NCI-H774 (cell line): ENCODE measurements around the gene A3GALT2.
"Not testable (repeated sequence)": the region's sequence is repeated elsewhere in the genome, so short reads cannot be mapped to it uniquely, and the experiment has no call there.

Source experiments
- DNase-seq: peaks from one replicate; lab custom pipeline; 2025; lab: John Stamatoyannopoulos, UW

A3GALT2 gene

GRCh38 chr1:33292726-33293340, 28.1 kb downstream of the A3GALT2 start:
- no peak for DNase-seq

- DNase-seq: not testable (repeated sequence)
Measured at GRCh38 chr1:33290615-33291014, 30.3 kb downstream of the A3GALT2 start.

- DNase-seq: no peak
Measured at GRCh38 chr1:33289858-33290154, 31.1 kb downstream of the A3GALT2 start.

DNA sequence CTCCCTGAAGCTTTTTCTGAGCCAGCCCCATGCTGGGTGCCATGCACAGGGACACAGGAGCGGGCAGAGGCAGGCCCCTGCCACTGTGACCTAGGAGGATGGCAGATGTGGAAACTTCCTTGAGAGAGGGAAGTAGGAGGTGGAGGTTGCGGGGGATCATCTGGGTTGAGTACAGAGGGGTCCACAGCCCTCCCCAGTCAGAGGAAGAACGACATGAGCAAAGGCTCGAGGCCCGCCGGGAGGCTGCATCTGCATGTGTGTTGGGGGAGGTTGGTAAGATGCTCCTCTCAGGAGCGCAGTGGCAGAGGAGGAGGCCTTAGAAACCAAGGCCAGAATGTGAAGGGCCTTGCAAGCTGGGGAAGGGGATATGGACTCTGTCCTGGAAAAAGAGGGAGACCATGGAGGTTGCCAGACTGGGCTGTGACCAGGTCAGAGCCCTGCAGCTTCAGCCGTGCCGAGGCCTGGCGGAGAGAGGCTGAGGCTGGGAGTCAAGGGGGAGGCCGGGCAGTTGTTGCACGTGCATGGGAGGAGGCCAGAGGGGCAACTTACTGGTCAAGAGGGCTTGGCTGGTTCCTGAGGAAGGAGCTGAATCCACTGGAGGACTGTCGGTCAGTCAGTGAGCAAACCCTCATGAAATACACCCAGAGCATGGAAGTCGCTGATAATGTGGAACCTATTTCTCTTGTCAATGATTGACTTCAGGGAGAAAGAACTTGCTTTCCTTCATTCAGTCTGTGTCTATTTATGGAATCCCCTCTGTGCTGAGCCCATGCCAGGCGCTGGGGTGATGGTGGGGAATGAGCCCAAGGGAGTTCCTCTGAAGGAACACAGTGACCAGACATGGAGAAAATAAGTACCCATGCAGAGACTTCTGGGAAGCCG, 31.7 kb downstream of the A3GALT2 start:
- DNase-seq: no peak

DNA sequence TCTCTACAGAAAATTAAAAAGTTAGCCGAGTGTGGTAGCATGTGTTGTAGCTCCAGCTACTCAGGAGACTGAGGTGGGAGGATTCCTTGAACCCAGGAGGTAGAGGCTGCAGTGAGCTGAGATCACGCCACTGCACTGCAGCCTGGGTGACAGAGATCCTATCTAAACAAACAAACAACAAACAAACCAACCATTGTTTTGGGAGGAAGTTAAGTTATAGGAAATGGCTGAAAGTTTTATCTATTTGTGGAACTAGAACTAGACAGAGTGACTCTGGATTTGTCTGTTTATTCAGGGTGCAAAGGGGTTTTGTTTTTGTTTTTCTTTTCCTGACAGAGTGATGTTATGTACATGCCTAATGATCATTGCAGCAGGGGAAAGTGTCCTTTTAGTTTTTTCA, 33.6 kb downstream of the A3GALT2 start:
- no peak for DNase-seq

DNA sequence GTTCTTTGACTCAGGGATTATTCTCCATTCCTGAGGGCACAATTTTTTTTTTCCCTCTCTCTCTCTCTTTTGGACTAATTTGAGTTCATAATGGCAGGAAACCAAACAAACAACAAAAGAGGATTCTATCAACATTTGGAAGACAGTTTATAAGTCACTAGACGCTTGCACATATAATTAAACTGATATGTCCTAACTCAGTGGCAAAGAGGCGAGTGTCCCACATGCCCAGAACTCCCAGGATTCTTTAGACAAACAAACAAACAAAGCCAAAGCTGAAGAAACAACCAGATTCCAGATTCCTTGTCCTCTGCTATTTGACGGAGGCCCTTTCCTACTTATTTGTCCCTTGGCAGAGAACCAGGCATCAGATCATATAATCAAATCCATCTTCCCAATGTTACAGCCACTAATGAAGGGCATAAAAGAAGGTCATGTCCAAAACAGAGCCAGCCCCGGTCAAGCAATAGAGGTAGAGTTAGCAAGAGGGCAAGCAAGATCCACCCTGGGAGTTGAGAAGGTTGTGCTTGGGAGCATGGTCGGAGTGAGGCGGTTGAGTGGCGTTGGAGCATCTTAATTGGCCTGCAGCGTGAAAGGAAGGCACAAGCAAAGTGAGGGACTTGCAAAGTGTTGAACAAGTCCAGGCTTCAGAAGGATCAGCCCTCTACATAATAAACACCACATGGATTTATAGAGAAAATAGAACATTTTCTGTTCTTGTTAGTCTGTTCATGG, 34.3 kb downstream of the A3GALT2 start:
- DNase-seq: no peak

- no peak for DNase-seq
Measured at GRCh38 chr1:33284049-33284448, 36.8 kb downstream of the A3GALT2 start.

DNA sequence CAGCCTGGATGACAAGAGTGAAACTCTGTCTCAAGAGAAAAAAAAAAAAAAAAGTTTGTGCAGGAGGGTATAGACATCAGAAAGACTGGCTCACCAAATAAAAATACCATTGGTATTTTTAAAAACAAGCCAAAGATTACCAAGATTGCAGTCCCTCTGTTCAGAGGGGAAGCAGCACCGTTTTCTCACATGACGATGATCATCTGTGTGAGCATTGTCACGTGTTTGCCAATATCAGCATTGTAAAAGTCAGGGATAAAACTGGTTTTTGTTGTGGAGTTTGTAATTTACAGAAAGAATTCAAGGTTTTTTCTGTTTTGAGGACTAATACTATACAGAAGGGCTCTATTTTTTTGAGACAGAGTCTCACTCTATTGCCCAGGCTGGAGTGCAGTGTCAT, 38.1 kb downstream of the A3GALT2 start:
- DNase-seq: no peak

DNA sequence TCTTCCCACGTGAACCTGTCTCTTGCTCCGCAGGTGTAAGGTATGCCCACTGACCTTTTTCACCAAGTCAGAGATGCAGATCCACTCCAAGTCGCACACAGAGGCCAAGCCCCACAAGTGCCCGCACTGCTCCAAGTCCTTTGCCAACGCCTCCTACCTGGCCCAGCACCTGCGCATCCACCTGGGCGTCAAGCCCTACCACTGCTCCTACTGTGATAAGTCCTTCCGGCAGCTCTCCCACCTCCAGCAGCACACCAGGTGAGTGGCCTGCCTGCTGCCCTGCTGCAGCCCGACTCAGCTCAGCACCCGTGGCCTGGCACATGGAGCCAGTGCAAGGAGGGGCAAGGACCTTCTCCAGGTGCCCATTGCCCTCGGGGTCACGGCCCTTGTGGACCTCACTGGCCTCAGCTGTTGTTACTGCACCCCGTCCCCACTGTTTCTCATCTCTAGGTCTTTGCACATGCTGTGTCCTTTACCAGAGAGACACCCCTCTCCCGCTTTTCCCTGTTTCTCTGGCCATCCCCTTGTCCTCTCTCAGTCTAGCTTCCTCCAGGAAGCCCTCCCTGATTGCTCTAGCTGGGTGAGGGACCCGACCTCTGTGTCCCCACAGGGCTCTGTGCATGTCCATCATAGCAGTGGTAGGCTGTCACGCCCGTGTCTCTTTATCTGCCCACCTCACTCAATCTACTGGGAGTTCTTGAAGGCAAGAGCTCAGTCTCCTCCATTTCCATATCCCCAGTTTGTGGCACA, 39.2 kb downstream of the A3GALT2 start:
- DNase-seq: no peak

GRCh38 chr1:33280091-33280661, 40.7 kb downstream of the A3GALT2 start:
- no peak for DNase-seq

DNA sequence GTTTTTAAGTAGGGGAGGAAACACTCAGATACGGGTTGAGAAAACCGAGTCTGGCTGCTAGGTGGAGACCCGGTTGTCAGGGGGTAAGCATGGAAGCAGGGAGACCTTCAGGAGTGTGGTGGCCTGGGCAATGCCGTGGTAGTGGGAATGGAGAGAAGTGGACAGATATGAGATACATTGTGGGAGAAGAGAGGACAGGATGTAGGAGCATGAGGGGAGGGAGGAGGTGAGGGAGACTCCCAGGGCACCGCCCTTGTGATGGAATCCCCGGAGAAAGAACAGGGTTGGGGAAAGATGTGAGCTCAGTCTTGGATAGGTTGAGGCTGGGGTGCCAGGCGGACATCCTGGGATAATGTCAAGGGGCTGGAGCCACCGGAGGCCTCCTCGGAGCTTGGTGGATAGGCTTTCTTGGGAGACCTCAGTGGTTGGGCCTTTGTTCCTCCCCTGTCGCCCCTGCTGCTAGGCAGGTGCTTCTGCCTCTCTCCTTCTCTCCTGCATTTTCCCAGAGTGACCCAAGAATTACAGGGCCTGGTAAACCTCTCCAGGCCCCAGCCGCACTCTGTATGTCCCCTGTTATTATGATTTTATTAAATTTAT, 43.3 kb downstream of the A3GALT2 start:
- DNase-seq: no peak

DNA sequence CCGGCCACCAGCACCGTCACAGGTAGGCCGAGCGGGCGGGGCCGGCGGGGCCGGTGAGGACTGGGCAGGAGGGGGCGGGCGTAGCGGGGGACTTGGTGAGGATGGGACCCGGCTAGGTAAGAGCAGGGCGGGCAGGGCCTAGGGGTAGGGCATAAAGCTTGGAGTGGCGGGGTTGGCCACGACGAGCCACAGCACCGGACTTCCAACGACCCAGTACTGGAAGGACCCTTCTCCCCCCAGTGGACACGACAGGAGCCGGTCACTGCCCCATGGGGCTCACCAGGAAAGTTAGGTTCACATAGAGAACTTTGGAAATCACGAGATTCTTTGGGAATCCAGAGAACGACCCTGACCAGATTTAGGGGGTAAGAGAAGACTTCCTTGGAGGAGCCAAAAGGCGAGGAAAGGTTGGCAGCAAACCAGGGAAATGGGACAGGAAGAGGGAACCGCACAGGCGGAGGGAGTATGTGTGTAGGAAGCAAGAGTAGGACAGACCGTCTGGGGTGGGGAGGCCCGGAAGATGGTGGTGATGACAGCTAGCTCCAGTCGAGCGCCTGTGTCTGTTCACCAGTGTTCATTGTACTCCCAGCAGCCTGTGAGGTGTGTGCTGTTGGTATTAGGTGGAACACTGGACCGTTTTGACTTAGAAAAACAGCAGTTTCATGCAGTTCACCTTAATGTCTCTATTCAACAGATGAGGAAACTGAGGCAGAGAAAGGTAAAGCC, 44.2 kb downstream of the A3GALT2 start:
- no peak for DNase-seq

DNA sequence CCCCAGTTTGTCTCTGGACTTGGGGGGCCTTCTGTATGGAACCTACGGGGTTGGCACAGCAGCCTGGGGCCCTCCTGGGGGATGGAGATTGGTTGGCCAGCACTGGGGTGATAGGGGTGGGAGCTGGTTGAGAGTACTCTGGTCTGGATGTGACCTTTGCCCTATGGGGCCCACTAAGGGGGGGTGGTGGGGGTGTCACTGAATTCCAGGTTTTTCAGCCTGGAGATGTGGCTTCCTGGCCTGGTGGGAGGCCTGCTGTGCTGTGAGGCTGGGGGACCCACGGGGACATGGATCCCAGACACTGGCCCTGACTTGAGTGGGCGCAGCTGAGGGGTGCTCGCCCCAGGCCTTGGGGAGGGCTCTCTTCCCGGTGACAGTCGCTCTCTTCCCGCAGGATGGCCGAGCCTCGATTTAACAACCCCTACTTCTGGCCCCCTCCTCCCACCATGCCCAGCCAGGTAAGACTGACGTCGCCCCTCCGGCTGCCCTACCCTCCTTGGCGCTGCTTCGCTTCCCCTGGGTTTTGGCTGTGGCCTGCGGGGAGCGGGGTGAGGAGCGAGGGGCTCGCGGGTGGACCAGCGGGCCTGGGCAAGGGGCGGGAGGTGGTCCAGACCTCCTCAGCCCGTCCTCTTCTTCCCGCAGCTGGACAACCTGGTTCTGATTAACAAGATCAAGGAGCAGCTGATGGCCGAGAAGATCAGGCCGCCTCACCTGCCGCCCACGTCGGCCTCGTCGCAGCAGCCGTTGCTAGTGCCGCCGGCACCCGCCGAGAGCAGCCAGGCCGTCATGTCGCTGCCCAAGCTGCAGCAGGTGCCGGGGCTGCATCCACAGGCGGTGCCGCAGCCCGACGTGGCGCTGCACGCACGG, 45.0 kb downstream of the A3GALT2 start:
- DNase-seq: no peak

GRCh38 chr1:33275195-33275594, 45.7 kb downstream of the A3GALT2 start:
- DNase-seq: no peak

- DNase-seq: no peak
Measured at GRCh38 chr1:33274446-33274845, 46.5 kb downstream of the A3GALT2 start.

DNA sequence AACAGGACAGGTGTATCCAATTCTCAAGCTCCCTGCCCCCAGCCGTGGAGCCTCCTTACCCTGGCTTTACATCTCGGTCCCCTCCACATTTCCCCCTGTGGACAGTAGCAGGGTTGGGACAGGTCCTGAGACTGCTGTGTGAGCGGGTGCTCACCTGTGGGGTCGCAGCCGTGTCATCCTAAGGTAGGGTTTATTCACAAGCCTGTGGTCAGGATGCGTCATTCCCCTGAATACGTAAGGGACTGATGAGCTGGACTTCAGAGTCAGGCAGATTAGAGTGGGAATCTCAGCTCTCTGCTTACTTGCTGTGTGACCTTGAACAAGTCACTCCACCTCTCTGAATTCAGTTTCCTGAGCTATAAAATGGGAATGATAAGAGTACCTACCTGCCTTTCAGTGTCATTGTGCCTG, 46.9 kb downstream of the A3GALT2 start:
- DNase-seq: no peak

DNA sequence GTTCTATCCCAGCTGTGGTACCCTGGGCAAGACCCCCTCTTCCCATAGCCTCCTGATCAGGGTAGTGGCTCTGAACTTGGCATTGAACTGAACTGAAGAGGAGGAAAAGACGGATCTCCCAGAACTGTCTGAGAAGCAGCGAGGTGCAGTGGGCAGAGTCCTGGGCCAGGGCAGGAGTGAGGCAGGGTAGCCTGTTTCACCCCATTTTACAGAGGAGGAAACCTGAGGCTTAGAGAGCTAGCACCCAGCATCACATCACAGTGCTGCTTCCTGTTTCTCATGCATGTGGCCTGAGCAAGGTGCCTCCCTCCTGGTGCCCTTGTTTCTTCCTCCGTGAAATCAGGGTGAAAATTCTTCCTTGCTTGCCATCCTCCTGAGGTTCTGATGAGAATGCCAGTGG, 47.5 kb downstream of the A3GALT2 start:
- DNase-seq: no peak

DNA sequence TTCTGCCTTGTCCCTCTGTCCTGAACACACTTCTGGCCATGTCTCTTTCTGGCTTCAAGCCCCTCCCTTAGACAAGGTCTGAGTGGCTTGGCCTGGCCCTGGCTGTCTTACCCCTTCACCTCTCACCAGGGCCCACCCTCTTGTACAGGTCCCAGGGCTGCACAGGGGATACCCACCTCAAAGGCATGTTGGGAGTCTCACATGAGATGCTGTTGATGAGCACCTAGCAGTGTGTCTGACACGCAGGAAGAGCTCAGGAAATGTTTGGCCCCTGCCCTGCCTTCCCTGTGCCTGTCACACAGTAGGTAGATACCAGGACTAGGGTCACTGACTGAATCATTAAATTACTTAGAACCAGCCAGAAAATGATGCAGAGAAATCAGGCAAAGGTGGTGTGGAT, 48.0 kb downstream of the A3GALT2 start:
- no peak for DNase-seq

DNA sequence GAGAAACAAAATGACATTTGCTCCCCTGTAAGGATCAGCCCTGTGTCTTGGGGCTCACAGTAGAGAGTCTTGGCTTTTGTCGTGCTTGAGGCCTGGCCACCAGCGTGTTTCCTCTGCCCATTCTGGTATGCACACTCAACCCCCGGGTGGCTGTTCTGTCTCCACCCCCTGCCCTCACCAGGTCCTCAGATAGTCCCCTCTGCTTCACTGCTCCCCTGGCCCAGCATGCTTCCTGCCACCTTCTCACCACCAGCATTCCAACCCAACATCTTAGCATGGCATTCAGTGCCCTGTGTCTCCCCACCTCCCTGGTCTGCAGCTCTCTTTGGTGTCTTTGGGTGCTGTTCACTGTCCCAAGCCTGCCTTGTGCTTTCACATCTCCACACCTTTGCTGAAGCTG, 48.4 kb downstream of the A3GALT2 start:
- no peak for DNase-seq
